Fibroblast of lung (primary cell): ENCODE measurements around the gene ALS2. TPM values are rescaled to one million over a fixed set of nuclear protein-coding genes. Genes with fewer than 3 reads are reported as not detected.
"Not testable (repeated sequence)": the region's sequence is repeated elsewhere in the genome, so short reads cannot be mapped to it uniquely, and the experiment has no call there.

ENCODE experiments used
- DNase-seq, 2 donors: peaks; one replicate each; pipeline versions ENCODE4 v3.0.0 to v3.0.0-alpha.2; 2010; ENCODE audit warnings: low read depth in 2 of 2
- H2AFZ ChIP-seq: 2 replicates; pipeline ENCODE4 v1.5.1; 2012; ENCODE audit warnings: low read length, control low read depth, inconsistent platforms
- H3K27ac ChIP-seq: 2 replicates; pipeline ENCODE4 v1.5.1; 2011; ENCODE audit warnings: low read length, control low read depth; ENCODE audit not compliant: insufficient read depth
- H3K27me3 ChIP-seq: 2 replicates; pipeline ENCODE4 v1.5.1; 2011; ENCODE audit warnings: mild to moderate bottlenecking, low read length; ENCODE audit not compliant: control insufficient read depth, insufficient read depth
- H3K36me3 ChIP-seq: 2 replicates; pipeline ENCODE4 v1.5.1; 2011; ENCODE audit warnings: low read length; ENCODE audit not compliant: control insufficient read depth, insufficient read depth
- H3K4me1 ChIP-seq: 2 replicates; pipeline ENCODE4 v1.5.1; 2011; ENCODE audit warnings: low read length; ENCODE audit not compliant: control insufficient read depth, insufficient read depth; ENCODE audit errors: extremely low read depth
- H3K4me2 ChIP-seq: 2 replicates; pipeline ENCODE4 v1.5.1; 2011; ENCODE audit warnings: low read length, control low read depth; ENCODE audit not compliant: insufficient read depth; ENCODE audit errors: extremely low read depth
- H3K4me3 ChIP-seq, 4 experiments: fragments of 200-600 bp in 1 of 4; sonication (generic) in 1 of 4; replicated peaks in 1 of 4; 2 replicates each; pipeline ENCODE4 v1.5.1; 2011 to 2016; ENCODE audit warnings: low read length in 4 of 4, low read depth in 3 of 4, mild to moderate bottlenecking in 3 of 4, control low read depth in 2 of 4, inconsistent platforms in 1 of 4, mixed read lengths in 1 of 4; ENCODE audit not compliant: insufficient read depth in 1 of 4; ENCODE audit errors: control extremely low read depth in 1 of 4
- H3K79me2 ChIP-seq: 2 replicates; pipeline ENCODE4 v1.5.1; 2012; ENCODE audit warnings: mild to moderate bottlenecking, low read length, inconsistent platforms; ENCODE audit not compliant: control insufficient read depth, insufficient read depth
- H3K9ac ChIP-seq: 2 replicates; pipeline ENCODE4 v1.5.1; 2011; ENCODE audit warnings: mild to moderate bottlenecking, low read length, control low read depth; ENCODE audit not compliant: insufficient read depth
- H3K9me3 ChIP-seq: 2 replicates; pipeline ENCODE4 v1.5.1; 2012; ENCODE audit warnings: low read depth, low read length; ENCODE audit not compliant: control insufficient read depth, insufficient read depth
- H4K20me1 ChIP-seq: 2 replicates; pipeline ENCODE4 v1.5.1; 2011; ENCODE audit warnings: low read length; ENCODE audit not compliant: control insufficient read depth, insufficient read depth; ENCODE audit errors: extremely low read depth
- EZH2 ChIP-seq: IDR thresholded peaks from 2 replicates; pipeline ENCODE4 v1.5.1; 2012; ENCODE audit warnings: low read length, control low read depth, mild to moderate bottlenecking; ENCODE audit errors: missing control alignments
- polyA plus RNA-seq, 2 donors: library from polyadenylated mRNA; depleted of rRNA in 1 of 2; stranded (reverse) in 1 of 2; unstranded in 1 of 2; fragments of >200 nt; gene quantifications; 2 replicates each; pipeline ENCODE4 v1.2.1, GENCODE V29; 2011 to 2012; ENCODE audit warnings: missing spikeins in 1 of 2
- total RNA-seq: library from RNA; depleted of rRNA; stranded (reverse); fragments of >200 nt; gene quantifications from 2 replicates; pipeline ENCODE4 v1.2.1, GENCODE V29; 2014
- TF ChIP-seq, protein P1 (sequence below), 2 donors: IDR thresholded peaks in 1 of 2; conservative IDR thresholded peaks in 1 of 2; 1 replicate in 1 of 2; 2 replicates in 1 of 2; pipeline ENCODE4 v1.5.1; 2011 to 2012; ENCODE audit warnings: low read length in 2 of 2, control low read depth in 1 of 2, inconsistent platforms in 1 of 2, low read depth in 1 of 2, mild to moderate bottlenecking in 1 of 2

ALS2 gene
- total and polyA plus RNA-seq, 2 donors (not counting 1 experiment from before 2014, with no cell fraction given) = 21.8 to 30.9 TPM

DNA sequence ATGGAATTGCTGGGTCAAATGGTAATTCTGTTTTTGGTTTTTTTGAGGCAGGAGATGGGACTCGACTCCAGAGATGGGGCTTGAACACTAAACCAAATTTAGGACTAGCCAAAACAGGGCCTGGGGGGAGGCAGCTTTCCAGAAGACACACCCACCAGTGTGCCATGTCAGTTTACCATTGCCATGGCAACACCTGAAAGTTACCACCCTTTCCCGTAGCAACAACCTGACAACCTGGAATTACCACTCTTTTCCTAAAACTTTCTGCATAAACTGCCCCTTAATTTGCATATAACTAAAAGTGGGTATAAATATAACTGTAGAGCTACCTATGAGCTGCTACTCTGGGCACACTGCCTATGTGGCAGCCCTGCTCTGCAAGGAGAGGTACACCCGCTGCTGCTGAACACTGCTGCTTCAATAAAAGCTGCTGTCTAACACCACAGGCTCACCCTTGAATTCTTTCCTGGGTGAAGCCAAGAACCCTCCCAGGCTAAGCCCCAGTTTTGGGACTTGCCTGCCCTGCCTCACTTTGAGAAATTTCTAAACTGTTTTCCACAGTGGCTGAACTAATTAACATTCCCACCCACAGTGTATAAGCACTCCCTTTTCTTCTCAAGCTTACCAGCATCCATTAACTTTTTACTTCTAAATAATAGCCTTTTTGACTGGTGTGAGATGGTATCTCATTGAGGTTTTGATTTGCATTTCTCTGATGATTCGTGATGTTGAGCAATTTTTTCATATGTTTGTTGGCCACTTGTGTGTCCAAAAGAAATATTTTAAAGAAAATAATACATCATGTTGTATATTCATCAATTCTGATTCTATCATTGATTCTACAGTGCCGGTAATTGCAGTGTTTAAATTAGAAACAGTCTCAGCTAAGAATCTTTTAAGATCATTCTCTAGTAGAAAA, 36.2 kb upstream of the ALS2 start:
- no peaks in the 10 kb centered on the region for H4K20me1 ChIP-seq
- H3K9ac ChIP-seq = no peak overlapping the region
- H3K4me2 ChIP-seq = no peak overlapping the region
- DNase-seq = no peak
- H3K4me1 ChIP-seq = peaks cover 2% of the 10 kb centered on the region
- TF ChIP-seq, protein P1, sequence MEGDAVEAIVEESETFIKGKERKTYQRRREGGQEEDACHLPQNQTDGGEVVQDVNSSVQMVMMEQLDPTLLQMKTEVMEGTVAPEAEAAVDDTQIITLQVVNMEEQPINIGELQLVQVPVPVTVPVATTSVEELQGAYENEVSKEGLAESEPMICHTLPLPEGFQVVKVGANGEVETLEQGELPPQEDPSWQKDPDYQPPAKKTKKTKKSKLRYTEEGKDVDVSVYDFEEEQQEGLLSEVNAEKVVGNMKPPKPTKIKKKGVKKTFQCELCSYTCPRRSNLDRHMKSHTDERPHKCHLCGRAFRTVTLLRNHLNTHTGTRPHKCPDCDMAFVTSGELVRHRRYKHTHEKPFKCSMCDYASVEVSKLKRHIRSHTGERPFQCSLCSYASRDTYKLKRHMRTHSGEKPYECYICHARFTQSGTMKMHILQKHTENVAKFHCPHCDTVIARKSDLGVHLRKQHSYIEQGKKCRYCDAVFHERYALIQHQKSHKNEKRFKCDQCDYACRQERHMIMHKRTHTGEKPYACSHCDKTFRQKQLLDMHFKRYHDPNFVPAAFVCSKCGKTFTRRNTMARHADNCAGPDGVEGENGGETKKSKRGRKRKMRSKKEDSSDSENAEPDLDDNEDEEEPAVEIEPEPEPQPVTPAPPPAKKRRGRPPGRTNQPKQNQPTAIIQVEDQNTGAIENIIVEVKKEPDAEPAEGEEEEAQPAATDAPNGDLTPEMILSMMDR (conservative IDR thresholded peaks at IDR 0.05 in 1 of 2, IDR thresholded peaks at IDR 0.05 in 1 of 2; ENCODE audit: low read depth in 1 of 2, low read length in 2 of 2) = no peak
- TF ChIP-seq EZH2 = no peak
- H3K79me2 ChIP-seq = no peaks in the 10 kb centered on the region
- H2AFZ ChIP-seq = no peak overlapping the region
- no peaks in the 10 kb centered on the region for H3K9me3 ChIP-seq
- no peak overlapping the region for H3K27ac ChIP-seq
- no peaks in the 10 kb centered on the region for H3K27me3 ChIP-seq
- no peaks in the 10 kb centered on the region for H3K36me3 ChIP-seq
- H3K4me3 ChIP-seq = no peak overlapping the region

DNA sequence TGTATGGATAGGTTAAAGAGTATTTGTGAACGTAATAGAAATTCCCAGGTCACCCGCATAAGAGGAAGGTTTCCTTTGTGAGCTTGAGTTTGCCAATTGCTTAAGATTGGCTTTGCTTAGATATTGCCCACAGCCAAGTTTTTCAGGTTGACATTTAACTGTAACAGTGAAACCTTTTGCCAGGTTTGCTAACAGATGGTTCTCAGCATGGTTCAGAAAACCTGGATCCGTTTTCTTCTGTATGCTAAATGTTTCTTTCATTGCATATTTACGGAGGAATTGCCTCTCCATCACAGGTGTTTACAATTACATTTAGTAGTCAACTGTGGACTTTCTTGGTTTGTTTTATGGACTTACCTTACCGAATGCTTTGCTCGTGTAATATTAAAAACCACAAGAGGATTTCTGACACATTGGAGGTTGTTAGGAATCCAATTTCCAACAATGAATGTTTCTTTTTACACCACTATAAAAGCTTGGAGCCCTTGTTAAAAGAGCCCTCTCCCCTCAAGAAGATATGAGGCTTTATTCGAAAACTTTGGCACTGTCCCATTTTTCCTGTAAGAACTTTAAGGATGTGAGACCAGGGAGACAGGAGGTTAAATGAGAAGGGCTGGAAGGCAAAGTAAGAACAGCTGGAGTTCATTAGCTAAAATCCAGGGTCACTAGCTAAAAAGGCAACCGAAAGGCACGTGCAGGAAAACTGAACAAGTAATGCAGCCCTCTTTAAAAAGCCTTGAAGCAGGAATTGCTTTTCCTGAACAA, 33.4 kb upstream of the ALS2 start:
- Histone ChIP-seq H2AFZ (no peak overlapping the region), H3K79me2 (no peaks in the 10 kb centered on the region), H3K4me1 (peaks cover 2% of the 10 kb centered on the region), H3K4me3 (no peak overlapping the region), H3K27me3 (no peaks in the 10 kb centered on the region), H3K9me3 (no peaks in the 10 kb centered on the region), H3K27ac (no peak overlapping the region), H4K20me1 (no peaks in the 10 kb centered on the region), H3K36me3 (no peaks in the 10 kb centered on the region), H3K4me2 (no peak overlapping the region), H3K9ac (no peak overlapping the region)
- peak; percentile 46 to 61 for DNase-seq
- TF ChIP-seq, protein P1 (conservative IDR thresholded peaks at IDR 0.05 in 1 of 2, IDR thresholded peaks at IDR 0.05 in 1 of 2; ENCODE audit: low read depth in 1 of 2, low read length in 2 of 2) = no peak
- TF ChIP-seq EZH2 = no peak

DNA sequence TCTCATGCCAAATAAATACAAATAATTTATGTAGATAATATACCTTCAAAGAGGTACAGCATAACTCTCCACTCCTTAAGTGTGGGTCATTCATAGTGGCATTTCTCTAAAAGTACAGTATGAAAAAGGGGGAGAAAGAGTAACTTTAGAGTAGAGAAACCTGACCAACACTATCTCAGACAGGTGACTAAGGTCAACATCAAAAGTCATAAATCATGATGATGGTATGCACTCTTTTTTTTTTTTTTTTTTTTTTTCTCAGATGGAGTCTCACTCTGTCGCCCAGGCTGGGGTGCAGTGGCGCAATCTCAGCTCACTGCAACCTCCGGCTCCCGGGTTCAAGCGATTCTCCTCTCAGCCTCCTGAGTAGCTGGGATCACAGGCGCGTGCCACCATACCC, 29.9 kb upstream of the ALS2 start:
- not testable (repeated sequence) for H3K4me1 ChIP-seq, H2AFZ ChIP-seq, DNase-seq, H3K79me2 ChIP-seq, H3K9ac ChIP-seq, H3K27me3 ChIP-seq, H4K20me1 ChIP-seq, H3K9me3 ChIP-seq, H3K4me3 ChIP-seq, H3K4me2 ChIP-seq, H3K27ac ChIP-seq, H3K36me3 ChIP-seq
